NB4 (cell line): ENCODE measurements around the gene PDIA5.

ENCODE experiments used
- CTCF ChIP-seq: IDR thresholded peaks from one replicate; pipeline ENCODE4 v1.5.1; 2012; ENCODE audit warnings: low read depth, low read length
- MYC ChIP-seq: IDR thresholded peaks from 2 replicates; pipeline ENCODE4 v1.6.1; 2011; ENCODE audit warnings: low read depth, low read length
- POLR2A ChIP-seq: IDR thresholded peaks from 2 replicates; pipeline ENCODE4 v1.6.1; 2011; ENCODE audit warnings: mild to moderate bottlenecking; ENCODE audit not compliant: insufficient read length; ENCODE audit errors: extremely low read depth

DNA sequence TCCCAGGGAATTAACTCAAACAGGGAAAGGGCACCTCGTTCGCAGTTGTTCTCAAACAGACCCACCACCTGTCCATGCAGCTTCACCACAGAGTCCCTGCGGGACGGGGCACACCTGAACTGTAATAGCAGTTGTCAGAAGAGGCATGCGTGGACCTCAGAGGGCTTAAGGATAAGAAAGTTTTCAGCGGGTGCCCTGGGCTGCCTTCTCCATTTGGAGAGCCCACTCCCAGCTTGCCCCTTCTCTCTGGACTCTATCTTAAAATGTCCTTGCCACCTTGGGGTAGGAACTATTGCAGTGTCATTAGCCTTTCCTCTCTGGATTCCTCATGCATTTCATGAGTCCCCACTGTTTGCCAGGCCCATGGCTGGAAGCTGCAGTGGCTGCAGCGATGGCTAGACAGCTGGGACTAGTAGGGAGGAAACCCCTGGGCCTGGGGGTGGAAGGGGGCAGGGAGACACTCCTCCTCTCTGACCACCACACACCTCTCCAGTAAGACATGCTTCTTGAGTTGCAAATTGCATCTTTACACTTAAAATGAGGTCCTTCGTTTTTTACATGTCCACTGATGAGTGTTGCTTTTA is 33.5 kb downstream of the PDIA5 start:
- TF ChIP-seq CTCF (no peak), POLR2A (no peak), MYC (no peak)
